Stimulated activated CD8-positive, alpha-beta memory T cell treated with anti-CD3 and anti-CD28 coated beads, Interleukin-4, amount 100 ng/mL, for 24 hours (primary cell): ENCODE data around the gene FRRS1.
"Not testable (repeated sequence)": the region's sequence is repeated elsewhere in the genome, so short reads cannot be mapped to it uniquely, and the experiment has no call there.

ENCODE experiments used
- DNase-seq: peaks from one replicate; pipeline ENCODE4 v3.0.0-alpha.2; 2020; ENCODE audit warnings: low read depth

FRRS1 gene

GRCh38 chr1:99768104-99768503 lies 1.7 kb upstream of the FRRS1 start:
- no peak for DNase-seq

- no peak for DNase-seq
These were observed 1.5 kb downstream of the FRRS1 start for GRCh38 chr1:99764909-99765308.

GRCh38 chr1:99764439-99764838 lies 2.0 kb downstream of the FRRS1 start:
- no peak for DNase-seq

GRCh38 chr1:99763956-99764355 lies 2.5 kb downstream of the FRRS1 start:
- DNase-seq, result no peak

- DNase-seq, result no peak
These were observed 4.7 kb downstream of the FRRS1 start for GRCh38 chr1:99761774-99762173.

GRCh38 chr1:99759518-99760160 lies 6.8 kb downstream of the FRRS1 start:
- DNase-seq, result no peak

- not testable (repeated sequence) for DNase-seq
These were observed 7.5 kb downstream of the FRRS1 start for GRCh38 chr1:99758686-99759517.

GRCh38 chr1:99758073-99758511 lies 8.3 kb downstream of the FRRS1 start:
- no peak for DNase-seq

GRCh38 chr1:99756598-99756997 lies 9.8 kb downstream of the FRRS1 start:
- no peak for DNase-seq

- no peak for DNase-seq
These were observed 10.8 kb downstream of the FRRS1 start for GRCh38 chr1:99755664-99756063.

- DNase-seq, result no peak
These were observed 11.7 kb downstream of the FRRS1 start for GRCh38 chr1:99754697-99755096.

- no peak for DNase-seq
These were observed 12.3 kb downstream of the FRRS1 start for GRCh38 chr1:99754055-99754626.

- DNase-seq, result no peak
These were observed 14.4 kb downstream of the FRRS1 start for GRCh38 chr1:99751877-99752504.

- no peak for DNase-seq
These were observed 16.7 kb downstream of the FRRS1 start for GRCh38 chr1:99749504-99750347.

- no peak for DNase-seq
These were observed 18.0 kb downstream of the FRRS1 start for GRCh38 chr1:99748419-99748818.

- DNase-seq, result no peak
These were observed 20.8 kb downstream of the FRRS1 start for GRCh38 chr1:99745684-99746083.

GRCh38 chr1:99745061-99745460 lies 21.4 kb downstream of the FRRS1 start:
- DNase-seq, result no peak

- no peak for DNase-seq
These were observed 26.3 kb downstream of the FRRS1 start for GRCh38 chr1:99740141-99740540.

- no peak for DNase-seq
These were observed 27.5 kb downstream of the FRRS1 start for GRCh38 chr1:99738858-99739465.

- DNase-seq, result no peak
These were observed 29.4 kb downstream of the FRRS1 start for GRCh38 chr1:99737016-99737415.

GRCh38 chr1:99735852-99736251 lies 30.6 kb downstream of the FRRS1 start:
- no peak for DNase-seq
